ENCODE measurements around the gene DNASE1L1.

DNASE1L1 gene

GRCh38 chrX:154436374-154436982 is 27.4 kb upstream of the DNASE1L1 start:
- peak; percentile 40 for DNase-seq

- DNase-seq, result no peak
These were observed 26.2 kb upstream of the DNASE1L1 start for GRCh38 chrX:154435171-154435733.

DNA sequence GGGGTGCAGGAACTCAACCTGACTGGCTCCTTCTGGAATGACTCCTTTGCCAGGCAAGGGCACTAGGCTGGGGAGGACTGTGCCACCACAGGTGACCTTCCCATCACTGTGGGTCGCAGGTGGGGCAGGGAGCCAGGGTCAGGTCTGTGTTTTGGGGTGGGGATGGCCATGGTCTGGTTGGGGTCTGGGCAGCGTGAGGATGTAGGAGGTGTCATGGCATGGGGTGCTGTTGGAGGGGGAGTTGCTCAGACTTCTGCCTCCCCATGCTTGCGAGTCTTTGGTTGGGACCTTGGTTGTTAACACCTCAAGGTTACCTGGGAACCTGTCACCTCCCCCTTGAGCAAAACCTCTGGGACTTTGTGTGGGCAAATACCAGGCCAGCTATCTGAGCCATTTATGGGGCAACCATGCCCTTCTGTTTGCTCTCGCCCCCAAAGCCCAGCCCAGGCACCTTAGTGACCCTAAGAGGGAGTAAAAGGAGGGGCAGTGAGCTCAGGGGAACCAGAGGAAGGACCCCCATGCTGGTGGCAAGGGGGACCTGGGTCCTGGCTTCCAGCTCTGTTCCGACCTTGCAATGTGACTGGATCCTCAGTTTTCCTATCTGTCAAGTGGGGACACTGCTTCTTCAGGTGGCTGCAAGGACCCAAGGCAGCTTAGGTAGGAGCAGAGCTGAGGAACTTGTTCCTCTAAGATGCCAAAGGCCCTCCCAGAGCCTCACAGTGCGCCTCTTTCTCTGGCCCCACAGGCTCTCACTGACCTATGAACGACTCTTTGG is 25.5 kb upstream of the DNASE1L1 start:
- no peak for DNase-seq

GRCh38 chrX:154433605-154434004 is 24.6 kb upstream of the DNASE1L1 start:
- DNase-seq, result no peak

GRCh38 chrX:154432210-154432609 is 23.2 kb upstream of the DNASE1L1 start:
- no peak for DNase-seq

DNA sequence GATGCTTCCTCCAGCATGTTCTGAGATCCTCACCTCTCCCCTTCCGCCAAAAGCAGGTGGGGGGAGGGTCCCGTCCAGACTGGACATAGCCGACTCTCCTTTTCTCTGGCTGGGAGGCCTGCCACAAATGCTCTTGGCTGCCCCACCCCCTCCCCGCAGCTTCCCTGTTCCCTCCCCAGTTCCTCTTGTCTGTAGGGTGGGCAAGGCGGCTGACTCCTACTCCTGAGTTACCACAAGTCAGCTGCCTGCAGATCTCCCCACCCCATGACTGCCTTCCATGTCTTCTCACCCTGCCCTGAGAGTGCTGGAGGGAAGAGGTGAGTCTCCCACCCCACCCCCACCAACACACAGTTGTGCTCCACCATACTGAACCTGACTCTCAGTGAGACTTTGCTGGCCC is 22.3 kb upstream of the DNASE1L1 start:
- no peak for DNase-seq

- no peak for DNase-seq
These were observed 21.9 kb upstream of the DNASE1L1 start for GRCh38 chrX:154430916-154431315.

DNA sequence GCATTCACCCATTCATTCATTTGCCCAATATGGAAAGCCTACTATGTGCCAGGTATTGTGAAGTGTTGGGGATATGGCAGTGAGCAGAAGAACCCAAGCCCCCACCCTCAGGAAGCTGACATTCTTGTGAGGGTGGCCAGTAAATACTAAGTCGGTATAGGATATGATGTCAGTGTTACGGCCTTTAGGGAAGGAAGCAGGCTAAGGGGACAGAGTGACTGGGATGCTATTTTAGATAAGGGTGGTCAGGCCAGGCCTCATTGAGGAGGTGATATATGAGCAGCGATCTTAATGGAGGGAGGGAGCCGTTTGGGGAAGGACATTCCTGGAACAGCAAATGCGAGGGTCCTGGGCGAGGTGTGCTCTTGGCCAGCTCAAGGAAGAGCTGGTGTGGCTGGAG is 21.4 kb upstream of the DNASE1L1 start:
- DNase-seq, result no peak

GRCh38 chrX:154429711-154430110 is 20.7 kb upstream of the DNASE1L1 start:
- DNase-seq, result no peak

- peak; percentile 86 for DNase-seq
These were observed 19.4 kb upstream of the DNASE1L1 start, which contains the start of gene ATP6AP1 for GRCh38 chrX:154428176-154429171. Gene ATP6AP1, plus strand, starts transcription at chrX:154428677. Its CDS starts 16 bp downstream, at chrX:154428693.

GRCh38 chrX:154426916-154427770 is 18.1 kb upstream of the DNASE1L1 start:
- no peak for DNase-seq

DNA sequence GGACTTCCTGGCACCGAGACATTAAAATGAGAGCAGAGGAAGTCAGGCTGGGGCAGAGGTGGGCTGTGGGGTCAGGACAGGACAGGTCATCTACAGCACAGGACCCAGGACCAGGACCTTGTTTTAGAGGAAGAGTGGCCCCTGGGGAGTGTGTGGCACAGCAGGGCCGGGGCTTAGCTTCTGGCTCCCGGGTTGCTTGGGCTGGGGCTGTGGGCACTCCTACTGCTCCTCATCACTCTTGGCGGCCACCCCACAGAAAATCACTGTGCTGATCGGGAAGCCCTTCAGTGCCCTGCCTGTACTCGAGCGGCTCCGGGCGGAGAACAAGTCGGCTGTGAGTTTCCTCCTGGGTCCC is 11.3 kb upstream of the DNASE1L1 start:
- no peak for DNase-seq

- DNase-seq, result no peak
These were observed 10.8 kb upstream of the DNASE1L1 start for GRCh38 chrX:154419688-154420401.

GRCh38 chrX:154419189-154419588 is 10.1 kb upstream of the DNASE1L1 start:
- no peak for DNase-seq

GRCh38 chrX:154417157-154417556 is 8.1 kb upstream of the DNASE1L1 start:
- no peak for DNase-seq

DNA sequence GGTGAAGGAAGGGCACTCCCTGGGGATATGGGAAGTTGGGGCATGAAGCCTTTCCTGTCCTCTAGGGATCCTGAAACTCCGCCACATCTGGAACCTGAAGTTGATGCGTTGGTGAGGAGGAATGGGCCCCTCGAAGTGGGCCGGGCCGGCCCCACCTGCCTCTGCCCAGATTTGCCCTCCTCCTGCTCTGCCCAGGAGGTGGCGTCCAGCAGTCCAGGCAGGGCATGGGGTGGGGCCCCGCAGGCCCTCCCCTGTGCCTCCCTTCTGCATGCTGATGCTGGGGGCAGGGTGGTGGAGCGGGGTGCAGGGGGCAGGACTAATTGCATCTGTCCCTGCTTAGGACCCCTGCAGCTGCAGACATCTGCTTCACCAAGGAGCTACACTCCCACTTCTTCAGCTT is 4.1 kb upstream of the DNASE1L1 start:
- DNase-seq, result no peak

- no peak for DNase-seq
These were observed 3.4 kb upstream of the DNASE1L1 start for GRCh38 chrX:154412468-154412867.

- peak; percentile 44 for DNase-seq
These were observed 2.9 kb upstream of the DNASE1L1 start for GRCh38 chrX:154411981-154412340.

GRCh38 chrX:154408659-154409221 is 314 bp downstream of the DNASE1L1 start:
- DNase-seq, result no peak

GRCh38 chrX:154404625-154405192 is 4.3 kb downstream of the DNASE1L1 start:
- no peak for DNase-seq

DNA sequence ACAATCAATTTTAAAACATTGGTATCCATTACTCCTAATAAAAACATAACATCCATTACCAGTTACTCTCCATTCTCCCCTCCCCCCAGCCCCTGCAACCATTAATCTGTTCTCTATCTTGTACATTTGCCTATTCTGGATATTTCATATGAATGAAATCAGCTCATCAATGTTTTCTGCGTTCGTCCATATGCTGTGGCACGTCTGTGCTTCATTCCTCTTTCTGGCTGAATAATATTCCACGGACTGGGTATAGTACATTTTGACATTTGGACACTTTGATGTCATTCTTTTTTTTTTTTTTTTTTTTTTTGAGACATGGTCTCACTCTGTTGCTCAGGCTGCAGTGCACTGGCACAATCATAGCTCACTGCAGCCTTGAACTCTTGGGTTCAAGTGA is 5.2 kb downstream of the DNASE1L1 start:
- no peak for DNase-seq

Data from activated gamma-delta T cell treated with Interleukin-2 at 50 U/mL for 16 hours (primary cell).